SW 1271 (cell line): ENCODE data around the gene STPG3.
A peak's percentile ranks its signal among the peaks of the same experiment; 100 is the strongest.

ENCODE experiments used
- DNase-seq, 2 experiments: peaks; one replicate each; lab custom pipeline; 2025; lab: John Stamatoyannopoulos, UW

STPG3 gene

GRCh38 chr9:137266585-137267453 lies 15.7 kb downstream of the STPG3 start:
- no peak for DNase-seq

DNA sequence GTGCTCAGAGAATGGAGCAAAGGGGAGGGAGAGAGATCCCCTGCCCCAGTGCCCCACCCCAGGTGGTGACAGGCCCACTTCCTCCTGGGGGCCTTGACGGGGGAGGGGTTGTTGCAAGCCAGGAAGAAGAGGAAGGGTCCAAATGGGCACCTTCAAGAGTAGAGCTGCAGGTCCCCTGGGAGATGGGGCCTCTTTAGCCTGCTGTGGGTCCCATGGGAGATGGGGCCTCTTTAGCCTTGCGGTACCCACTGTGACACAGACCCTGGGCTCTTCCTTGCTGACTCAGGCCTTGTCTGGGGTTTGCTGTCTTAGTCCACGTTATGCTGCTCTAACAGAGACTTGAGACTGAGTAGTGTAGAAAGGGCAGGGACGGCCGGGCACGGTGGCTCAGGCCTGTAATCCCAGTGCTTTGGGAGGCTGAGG lies 16.9 kb downstream of the STPG3 start:
- no peak for DNase-seq

- DNase-seq = no peak
These were observed 17.6 kb downstream of the STPG3 start for GRCh38 chr9:137268538-137269201.

DNA sequence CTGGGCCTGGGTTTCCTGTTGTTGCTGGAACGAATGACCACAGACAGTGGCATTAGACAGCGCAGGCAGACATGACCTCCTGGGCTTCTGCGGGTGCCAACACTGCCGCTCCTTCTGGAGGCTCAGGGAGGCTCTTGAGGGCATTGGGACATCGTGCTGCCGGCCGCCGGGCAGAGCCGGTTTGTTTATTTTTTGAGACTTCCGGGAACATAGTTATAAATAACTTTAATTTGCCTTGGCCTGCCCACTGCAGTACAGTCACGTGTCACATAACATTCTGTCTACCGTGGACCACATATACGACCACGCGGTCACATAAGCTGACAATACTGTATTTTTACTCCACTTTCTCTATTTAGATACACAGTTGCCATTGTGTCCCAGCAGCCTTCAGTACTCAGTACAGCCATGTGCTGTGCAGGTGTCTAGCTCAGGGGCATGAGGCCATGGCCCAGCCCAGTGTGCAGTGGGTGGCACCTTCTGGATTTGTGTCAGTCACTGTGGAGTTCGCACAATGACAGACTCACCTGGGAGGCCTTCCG lies 18.2 kb downstream of the STPG3 start:
- no peak for DNase-seq

DNA sequence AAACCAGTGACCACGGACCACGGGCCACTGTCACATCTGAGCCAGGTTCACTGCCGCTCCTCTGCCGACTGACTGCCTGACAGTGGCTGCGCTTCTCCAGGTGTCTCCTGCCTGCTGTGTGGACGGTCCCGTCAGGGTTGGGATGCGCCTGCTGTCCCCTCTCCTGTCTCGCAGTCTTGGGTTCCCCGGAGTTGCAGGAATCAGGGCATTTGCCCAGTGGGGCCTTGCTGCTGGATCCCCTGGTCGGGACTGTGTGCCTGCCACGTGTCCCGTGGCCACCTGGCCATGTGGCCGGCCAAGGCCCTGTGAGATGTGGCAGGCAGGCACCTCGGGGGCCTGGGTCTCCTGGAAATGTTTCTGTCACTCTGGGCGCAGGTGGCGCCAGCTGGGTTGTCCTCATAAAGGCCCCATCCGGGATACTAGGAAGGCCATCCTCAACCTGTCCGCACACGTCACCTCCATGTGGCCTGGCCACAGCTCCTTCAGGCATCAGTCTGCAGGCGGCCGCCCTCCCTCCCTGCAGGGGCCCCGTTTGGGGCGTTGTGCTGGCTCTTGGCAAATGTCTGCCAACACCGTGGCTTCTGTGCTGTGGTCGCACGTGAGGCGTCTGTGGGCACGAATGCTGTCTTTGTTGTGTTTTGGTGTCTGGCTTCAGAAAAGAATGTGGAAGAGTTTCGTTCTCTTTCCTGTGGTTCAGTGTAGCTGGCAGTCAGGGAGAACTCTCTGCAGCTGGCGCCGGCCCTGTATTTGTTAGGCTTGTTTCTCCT lies 20.0 kb downstream of the STPG3 start:
- no peak for DNase-seq

DNA sequence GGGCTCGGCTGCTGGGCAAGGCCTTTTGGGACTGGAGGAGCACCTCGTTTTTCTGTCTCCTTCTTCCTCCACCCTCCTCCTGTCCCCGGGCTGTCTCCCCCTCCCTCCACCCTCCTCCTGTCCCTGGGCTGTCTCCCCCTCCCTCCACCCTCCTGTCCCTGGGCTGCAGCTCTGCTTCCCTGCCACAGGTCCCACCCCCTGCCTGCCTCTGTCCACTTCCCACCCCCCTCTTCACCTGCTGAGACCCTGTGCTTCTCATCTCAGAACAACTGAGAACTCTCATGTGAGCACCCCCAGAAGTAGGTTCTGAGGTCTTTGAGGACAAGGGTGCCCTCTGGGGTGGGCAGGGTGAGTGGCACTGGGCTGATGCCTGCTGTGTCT lies 20.6 kb downstream of the STPG3 start:
- DNase-seq = no peak

DNA sequence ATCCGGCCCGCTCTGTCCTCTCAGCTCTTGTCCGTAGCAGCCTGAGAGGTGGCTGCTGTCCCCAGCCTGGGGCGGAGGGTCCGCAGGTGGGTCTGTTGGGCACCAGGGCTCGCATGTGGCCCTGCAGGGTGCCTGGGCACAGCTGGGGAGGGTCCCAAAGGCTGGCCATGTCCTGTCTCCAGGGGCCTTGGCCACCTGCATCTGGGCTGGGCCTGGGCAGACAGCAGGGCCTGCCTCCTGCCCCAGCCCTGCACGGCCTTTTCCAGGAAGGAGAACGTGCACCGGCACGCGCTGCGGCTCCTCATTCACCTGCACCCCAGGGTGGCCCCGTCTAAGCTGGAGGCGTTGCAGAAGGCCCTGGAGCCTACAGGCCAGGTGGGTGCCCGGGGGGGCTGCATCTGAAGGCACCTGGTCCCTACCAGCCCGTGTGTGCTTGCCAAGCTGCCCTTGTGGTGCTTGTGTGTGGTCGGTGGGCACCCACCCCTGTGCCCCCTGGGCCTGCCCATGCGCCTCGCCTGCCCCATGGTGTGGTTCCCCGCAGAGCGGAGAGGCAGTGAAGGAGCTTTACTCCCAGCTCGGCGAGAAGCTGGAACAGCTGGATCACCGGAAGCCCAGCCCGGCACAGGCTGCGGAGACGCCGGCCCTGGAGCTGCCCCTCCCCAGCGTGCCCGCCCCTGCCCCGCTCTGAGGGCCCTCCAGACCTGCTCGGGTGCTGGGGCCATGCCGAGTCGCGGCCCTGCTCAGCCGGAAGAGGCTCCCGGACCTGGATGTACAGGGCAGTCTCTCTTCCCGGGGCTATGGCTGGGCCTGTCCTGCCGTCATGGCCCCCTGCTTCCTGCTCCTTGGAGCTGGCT lies 21.4 kb downstream of the STPG3 start:
- no peak for DNase-seq

DNA sequence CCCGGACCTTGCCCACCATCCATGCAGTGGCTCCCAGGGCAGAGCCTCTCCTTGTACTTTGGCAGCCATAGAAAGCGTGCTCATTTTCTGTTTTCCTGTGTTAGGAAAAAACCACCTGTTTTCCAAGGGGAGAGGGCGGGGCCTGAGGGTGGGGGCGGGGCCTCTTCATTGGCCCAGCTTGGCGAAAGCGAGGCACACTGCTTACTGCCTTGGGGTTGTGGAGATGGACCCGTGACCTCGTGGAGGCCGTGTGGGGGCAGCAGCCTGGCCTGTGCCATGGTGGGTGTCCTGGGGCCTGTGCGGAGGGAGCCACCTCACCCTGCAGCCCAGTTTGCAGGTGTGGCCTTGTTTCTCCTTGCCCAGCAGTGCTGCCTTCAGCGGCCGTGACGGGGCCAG lies 22.0 kb downstream of the STPG3 start:
- no peak for DNase-seq

- DNase-seq = no peak
These were observed 22.7 kb downstream of the STPG3 start for GRCh38 chr9:137273611-137274320.

- DNase-seq = no peak
These were observed 24.1 kb downstream of the STPG3 start for GRCh38 chr9:137275203-137275587.

GRCh38 chr9:137275588-137276472 lies 24.7 kb downstream of the STPG3 start:
- DNase-seq = no peak

- DNase-seq = peak in 1 of 2 experiments; percentile 48
These were observed 25.6 kb downstream of the STPG3 start for GRCh38 chr9:137276473-137277328.

DNA sequence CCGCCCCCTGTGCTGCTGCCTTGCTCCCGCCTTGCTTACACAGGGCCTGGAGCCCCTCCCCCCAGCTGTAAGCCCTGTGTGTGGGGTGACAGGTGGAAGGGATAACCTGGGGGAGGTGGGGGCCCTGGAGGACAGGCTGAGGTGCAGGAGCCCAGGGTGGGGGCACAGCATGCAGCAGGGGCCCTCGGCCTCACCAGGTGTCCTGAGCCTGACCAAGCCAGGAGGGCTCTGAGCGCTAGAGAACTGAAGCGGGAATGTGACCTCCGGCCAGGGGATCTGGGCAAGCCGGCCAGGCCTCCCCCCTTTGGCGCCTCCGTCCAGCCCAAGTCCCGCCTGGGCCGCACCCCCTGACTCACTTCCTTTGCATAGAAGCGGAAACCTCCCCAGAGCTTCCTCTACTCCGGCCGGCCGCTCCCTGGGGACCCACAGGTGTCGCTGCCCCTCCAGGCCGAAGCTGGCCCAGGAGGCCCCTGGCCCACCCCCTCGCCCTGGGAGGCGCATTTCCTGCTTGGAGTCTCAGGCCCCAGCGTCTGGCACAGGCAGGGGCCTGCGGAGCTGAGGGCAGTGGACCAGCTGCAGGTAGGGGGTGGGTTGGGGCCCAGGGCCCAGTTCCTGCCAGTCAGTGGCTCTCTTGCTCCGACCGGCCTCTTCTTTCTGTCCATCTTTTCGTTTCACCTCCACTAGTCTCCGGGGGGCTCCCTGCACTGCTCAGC lies 26.4 kb downstream of the STPG3 start, which contains the start of gene TOR4A:
Gene TOR4A (plus strand): TSS at position 398 of the 713 bp plus-strand sequence. CDS start 964 bp downstream, outside the sequence.
- peak; percentile 92 to 93 for DNase-seq

- DNase-seq = no peak
These were observed 27.1 kb downstream of the STPG3 start for GRCh38 chr9:137278061-137278701.

DNA sequence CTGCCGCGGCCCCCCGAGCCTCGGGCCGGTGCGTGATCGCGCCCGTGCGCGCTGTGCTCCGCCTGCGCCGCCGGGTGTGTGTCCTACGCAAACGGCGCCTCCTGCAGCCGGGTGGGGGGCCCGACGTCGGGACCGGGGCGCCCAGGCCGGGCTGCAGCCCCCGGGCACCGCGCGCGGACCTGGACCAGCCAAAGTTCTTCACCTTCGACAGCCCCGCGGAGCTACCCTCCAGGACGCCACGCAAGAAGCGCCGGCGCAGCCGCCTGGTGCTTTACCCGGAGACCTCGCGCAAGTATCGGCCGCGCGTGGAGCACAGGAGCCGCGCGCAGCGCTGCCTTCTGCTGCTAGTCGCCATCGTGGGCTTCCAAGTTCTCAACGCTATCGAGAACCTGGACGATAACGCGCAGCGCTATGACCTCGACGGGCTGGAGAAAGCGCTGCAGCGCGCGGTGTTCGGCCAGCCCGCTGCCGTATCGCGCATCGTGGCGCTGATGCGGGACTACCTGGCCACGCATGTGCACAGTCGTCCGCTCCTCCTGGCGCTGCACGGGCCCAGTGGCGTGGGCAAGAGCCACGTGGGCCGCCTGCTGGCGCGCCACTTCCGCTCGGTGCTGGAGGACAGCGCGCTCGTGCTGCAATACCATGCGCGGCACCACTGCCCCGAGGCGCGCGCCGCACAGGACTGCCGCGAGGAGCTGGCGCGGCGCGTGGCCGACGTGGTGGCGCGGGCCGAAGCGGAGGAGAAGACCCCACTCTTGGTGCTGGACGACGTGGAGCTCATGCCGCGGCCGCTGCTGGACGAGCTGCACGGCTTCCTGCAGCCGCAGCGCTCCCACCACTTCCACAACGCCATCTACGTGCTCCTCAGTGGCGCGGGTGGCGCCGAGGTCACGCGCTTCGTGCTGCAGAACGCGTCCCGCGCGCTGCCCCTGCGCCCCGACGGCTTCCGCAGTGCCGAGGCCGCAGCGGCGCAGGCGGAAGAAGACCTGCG lies 27.9 kb downstream of the STPG3 start:
- DNase-seq = no peak
